Stimulated activated naive B cell treated with anti-CD40 and anti-IgM and Interleukin-4, amounts not matched to agents 10 μg/mL and 1 μg/mL and 100 μg/mL, for 72 hours (primary cell): ENCODE measurements around the gene SCYL3.

Source experiments
- ATAC-seq, 2 donors: fragments of 150-1000 bp; cut with Tn5 transposase; replicated peaks; 2 replicates each; pipeline ENCODE4 v1.10.0; 2021; ENCODE audit warnings: moderate library complexity in 1 of 2
- DNase-seq: peaks from one replicate; pipeline ENCODE4 v3.0.0; 2021
- H3K27ac Mint-ChIP-seq: one replicate; pipeline ENCODE4 v1.8.0; 2022; ENCODE audit warnings: mild to moderate bottlenecking, mixed read lengths
- H3K27me3 Mint-ChIP-seq, 2 donors: one replicate each; pipeline ENCODE4 v1.8.0; 2022; ENCODE audit warnings: mixed read lengths in 2 of 2
- H3K36me3 Mint-ChIP-seq, 2 donors: one replicate each; pipeline ENCODE4 v1.8.0; 2022; ENCODE audit warnings: mixed read lengths in 2 of 2, mild to moderate bottlenecking in 1 of 2
- H3K4me1 Mint-ChIP-seq, 2 donors: one replicate each; pipeline ENCODE4 v1.8.0; 2022; ENCODE audit warnings: mixed read lengths in 2 of 2, mild to moderate bottlenecking in 1 of 2
- H3K4me3 Mint-ChIP-seq, 2 donors: one replicate each; pipeline ENCODE4 v1.8.0; 2022; ENCODE audit warnings: mild to moderate bottlenecking in 2 of 2, mixed read lengths in 2 of 2, moderate library complexity in 1 of 2
- H3K9me3 Mint-ChIP-seq, 2 donors: one replicate each; pipeline ENCODE4 v1.8.0; 2022; ENCODE audit warnings: mixed read lengths in 2 of 2, mild to moderate bottlenecking in 1 of 2

SCYL3 gene

DNA sequence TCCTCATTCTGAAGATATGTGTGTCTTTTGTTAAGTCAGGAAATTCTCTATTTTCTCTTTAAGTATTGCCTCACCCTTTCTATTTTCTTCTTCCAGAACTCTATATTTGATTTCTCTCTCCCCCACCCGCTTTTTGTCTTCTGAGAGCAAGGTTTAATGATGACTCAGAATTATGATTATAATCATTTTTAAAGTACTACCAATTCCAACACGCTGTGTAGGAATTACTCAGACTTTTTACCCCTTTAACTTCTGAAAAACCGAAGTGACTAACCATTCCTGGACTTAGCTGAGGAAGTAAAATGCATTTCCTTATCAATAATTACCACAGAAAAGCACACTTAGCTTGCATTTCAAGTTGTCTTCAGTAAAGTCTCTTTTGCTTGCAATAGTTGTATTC lies 20.8 kb upstream of the SCYL3 start:
- DNase-seq (no peak), ATAC-seq (no peak)
- Mint-ChIP-seq H3K9me3 (no peaks in the 10 kb centered on the region), H3K4me1 (peaks cover 2 to 13% of the 10 kb centered on the region in 2 donors), H3K27ac (no peak overlapping the region), H3K27me3 (no peaks in the 10 kb centered on the region), H3K36me3 (peaks cover 0 to 4% of the 10 kb centered on the region in 2 donors), H3K4me3 (no peak overlapping the region)

DNA sequence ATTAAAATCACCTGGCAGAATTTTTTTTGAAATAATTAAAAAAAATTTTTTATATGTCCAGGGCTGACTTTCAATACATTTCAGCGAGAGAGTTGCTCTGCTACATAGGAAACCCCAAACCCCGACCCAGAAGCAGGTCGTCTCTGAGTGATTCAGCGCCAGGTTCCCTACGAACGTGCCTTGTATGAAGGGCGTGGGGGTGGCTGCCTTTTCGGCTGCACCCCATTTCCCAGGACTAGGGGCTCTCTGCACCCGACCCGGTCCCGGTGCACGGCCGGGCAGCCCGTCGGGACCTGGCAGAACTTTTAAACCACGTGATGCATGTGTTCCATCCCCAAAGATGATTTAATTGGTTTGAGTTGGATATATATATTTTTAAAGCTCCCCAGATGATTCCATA lies 15.8 kb upstream of the SCYL3 start:
- H3K27ac Mint-ChIP-seq = no peak overlapping the region
- H3K4me1 Mint-ChIP-seq = peaks cover 3 to 4% of the 10 kb centered on the region in 2 donors
- ATAC-seq = no peak
- H3K9me3 Mint-ChIP-seq = no peaks in the 10 kb centered on the region
- H3K27me3 Mint-ChIP-seq = peaks cover 6 to 13% of the 10 kb centered on the region in 2 donors
- DNase-seq = no peak
- no peak overlapping the region for H3K4me3 Mint-ChIP-seq
- H3K36me3 Mint-ChIP-seq = no peaks in the 10 kb centered on the region

DNA sequence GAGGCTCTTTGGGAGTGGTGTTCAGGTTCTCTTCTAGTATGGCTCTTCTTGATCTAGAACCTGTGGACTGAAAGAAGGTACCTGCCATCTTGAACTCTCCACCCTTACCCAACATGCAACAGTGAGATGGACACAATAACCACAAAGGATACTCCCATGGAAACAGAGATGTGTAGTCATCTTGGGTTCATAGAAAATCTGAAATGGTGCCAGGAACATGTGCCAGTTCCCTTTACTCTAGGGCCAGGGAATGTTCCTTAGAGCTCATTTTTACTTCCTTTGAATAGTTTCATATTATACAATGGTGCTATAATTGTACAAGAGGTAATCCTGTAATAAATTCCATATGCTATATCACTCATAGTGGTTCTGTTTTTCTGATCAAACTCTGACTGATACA lies 13.2 kb upstream of the SCYL3 start:
- peaks cover 18 to 25% of the 10 kb centered on the region in 2 donors for H3K27me3 Mint-ChIP-seq
- no peaks in the 10 kb centered on the region for H3K36me3 Mint-ChIP-seq
- no peak overlapping the region for H3K4me3 Mint-ChIP-seq
- no peak overlapping the region for H3K27ac Mint-ChIP-seq
- ATAC-seq (no peak), DNase-seq (no peak)
- peaks cover 3 to 12% of the 10 kb centered on the region in 2 donors for H3K4me1 Mint-ChIP-seq
- H3K9me3 Mint-ChIP-seq = no peaks in the 10 kb centered on the region

DNA sequence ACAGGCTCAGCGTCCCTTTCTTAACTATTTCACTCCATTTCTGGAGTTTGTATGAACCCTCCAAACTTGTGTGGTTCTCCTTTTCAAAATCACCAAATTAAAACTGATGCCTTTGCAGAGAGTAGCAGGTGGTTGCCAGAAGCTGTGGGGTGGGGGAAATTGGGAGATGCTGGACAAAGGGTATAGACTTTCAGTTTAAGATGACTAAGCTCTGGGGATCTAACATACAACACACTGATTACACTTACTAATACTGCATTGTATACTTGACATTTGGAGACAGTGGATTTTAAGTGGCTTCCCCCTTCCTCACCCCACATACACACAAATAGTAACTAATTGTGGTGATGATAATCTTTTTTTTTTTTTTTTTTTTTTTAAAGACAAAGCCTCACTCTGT lies 11.1 kb upstream of the SCYL3 start:
- Mint-ChIP-seq H3K4me3 (no peak overlapping the region), H3K27me3 (peaks cover 18 to 29% of the 10 kb centered on the region in 2 donors), H3K27ac (no peak overlapping the region), H3K36me3 (no peaks in the 10 kb centered on the region), H3K4me1 (peaks cover 3 to 12% of the 10 kb centered on the region in 2 donors), H3K9me3 (no peaks in the 10 kb centered on the region)
- DNase-seq (no peak), ATAC-seq (peak; percentile 23 to 36)

GRCh38 chr1:169902751-169903150 lies 9.1 kb upstream of the SCYL3 start:
- H3K4me1 Mint-ChIP-seq = peaks cover 0 to 8% of the 10 kb centered on the region in 2 donors
- H3K27ac Mint-ChIP-seq = no peak overlapping the region
- ATAC-seq (no peak), DNase-seq (no peak)
- H3K36me3 Mint-ChIP-seq = no peaks in the 10 kb centered on the region
- H3K27me3 Mint-ChIP-seq = peaks cover 24 to 43% of the 10 kb centered on the region in 2 donors
- no peak overlapping the region for H3K4me3 Mint-ChIP-seq
- H3K9me3 Mint-ChIP-seq = no peaks in the 10 kb centered on the region

GRCh38 chr1:169901115-169901514 lies 7.4 kb upstream of the SCYL3 start:
- Mint-ChIP-seq H3K27ac (no peak overlapping the region), H3K4me3 (no peak overlapping the region), H3K36me3 (no peaks in the 10 kb centered on the region), H3K27me3 (peaks cover 26 to 52% of the 10 kb centered on the region in 2 donors), H3K4me1 (peaks cover 3 to 8% of the 10 kb centered on the region in 2 donors), H3K9me3 (no peaks in the 10 kb centered on the region)
- ATAC-seq (no peak), DNase-seq (no peak)

DNA sequence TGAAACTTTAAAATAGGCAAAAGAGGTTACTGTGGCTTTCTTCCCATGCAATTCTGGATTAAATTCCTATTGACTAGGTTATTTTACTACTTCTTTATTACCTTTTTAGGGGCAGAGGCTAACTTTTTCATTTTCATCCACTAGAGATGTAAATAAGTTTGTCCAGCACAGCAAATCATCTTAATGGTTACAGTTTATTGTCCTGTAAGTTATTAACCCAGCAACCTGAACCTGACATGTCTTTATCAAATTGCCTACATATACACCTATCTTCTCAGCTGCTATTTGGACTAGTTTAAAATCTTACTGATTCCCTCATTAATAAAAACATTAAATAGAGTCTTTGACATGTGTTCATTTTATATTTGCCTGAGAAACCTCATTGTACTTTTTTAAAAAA lies 6.9 kb upstream of the SCYL3 start:
- ATAC-seq (no peak), DNase-seq (no peak)
- no peak overlapping the region for H3K4me3 Mint-ChIP-seq
- H3K27me3 Mint-ChIP-seq = peaks cover 26 to 52% of the 10 kb centered on the region in 2 donors
- H3K36me3 Mint-ChIP-seq = no peaks in the 10 kb centered on the region
- H3K27ac Mint-ChIP-seq = no peak overlapping the region
- peaks cover 3 to 8% of the 10 kb centered on the region in 2 donors for H3K4me1 Mint-ChIP-seq
- H3K9me3 Mint-ChIP-seq = no peaks in the 10 kb centered on the region

GRCh38 chr1:169899519-169900217 lies 6.0 kb upstream of the SCYL3 start:
- DNase-seq = no peak
- Mint-ChIP-seq H3K27ac (no peak overlapping the region), H3K36me3 (peaks cover 0 to 3% of the 10 kb centered on the region in 2 donors), H3K4me1 (peaks cover 6 to 11% of the 10 kb centered on the region in 2 donors), H3K4me3 (no peak overlapping the region), H3K27me3 (peaks cover 26 to 46% of the 10 kb centered on the region in 2 donors), H3K9me3 (no peaks in the 10 kb centered on the region)
- no peak for ATAC-seq

GRCh38 chr1:169896013-169896412 lies 2.3 kb upstream of the SCYL3 start:
- Mint-ChIP-seq H3K4me1 (peaks cover 19 to 21% of the 10 kb centered on the region in 2 donors), H3K9me3 (no peaks in the 10 kb centered on the region), H3K27ac (no peak overlapping the region), H3K36me3 (peaks cover 0 to 3% of the 10 kb centered on the region in 2 donors), H3K4me3 (no peak overlapping the region), H3K27me3 (peaks cover 13 to 33% of the 10 kb centered on the region in 2 donors)
- DNase-seq = no peak
- no peak for ATAC-seq

DNA sequence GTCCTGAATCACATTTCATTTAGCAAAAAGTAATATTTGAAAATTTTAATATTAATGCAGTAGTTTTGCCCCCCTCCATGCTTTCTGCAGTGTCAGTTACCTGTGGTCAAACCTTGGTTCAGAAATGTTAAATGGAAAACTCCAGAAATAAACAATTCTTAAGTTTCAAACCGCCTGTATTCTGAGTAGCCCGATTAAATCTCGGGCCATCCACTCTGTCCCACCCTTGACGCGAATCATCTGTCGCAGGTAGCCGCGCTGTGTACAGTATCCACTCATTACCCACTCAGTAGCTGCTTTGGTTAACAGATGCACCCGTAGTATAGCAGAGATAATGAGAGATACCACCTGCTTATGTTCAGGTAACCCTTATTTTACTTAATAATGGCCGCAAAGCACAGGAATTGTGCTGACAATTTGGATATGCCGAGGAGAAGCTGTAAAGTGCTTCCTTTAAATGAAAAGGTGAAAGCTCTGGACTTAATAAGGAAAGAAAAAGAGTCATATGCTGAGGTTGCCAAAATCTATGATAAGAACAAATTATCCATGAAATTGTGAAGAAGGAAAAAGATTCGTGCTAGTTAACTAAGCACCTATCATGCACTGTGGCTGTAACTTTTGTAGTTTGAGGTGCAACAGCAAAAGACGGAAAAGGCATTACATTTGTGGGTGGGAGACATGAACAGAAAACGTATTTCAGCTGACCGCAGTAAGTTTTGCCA lies 889 bp upstream of the SCYL3 start:
- peak overlapping the region; percentile 91 to 93 for H3K4me3 Mint-ChIP-seq

DNA sequence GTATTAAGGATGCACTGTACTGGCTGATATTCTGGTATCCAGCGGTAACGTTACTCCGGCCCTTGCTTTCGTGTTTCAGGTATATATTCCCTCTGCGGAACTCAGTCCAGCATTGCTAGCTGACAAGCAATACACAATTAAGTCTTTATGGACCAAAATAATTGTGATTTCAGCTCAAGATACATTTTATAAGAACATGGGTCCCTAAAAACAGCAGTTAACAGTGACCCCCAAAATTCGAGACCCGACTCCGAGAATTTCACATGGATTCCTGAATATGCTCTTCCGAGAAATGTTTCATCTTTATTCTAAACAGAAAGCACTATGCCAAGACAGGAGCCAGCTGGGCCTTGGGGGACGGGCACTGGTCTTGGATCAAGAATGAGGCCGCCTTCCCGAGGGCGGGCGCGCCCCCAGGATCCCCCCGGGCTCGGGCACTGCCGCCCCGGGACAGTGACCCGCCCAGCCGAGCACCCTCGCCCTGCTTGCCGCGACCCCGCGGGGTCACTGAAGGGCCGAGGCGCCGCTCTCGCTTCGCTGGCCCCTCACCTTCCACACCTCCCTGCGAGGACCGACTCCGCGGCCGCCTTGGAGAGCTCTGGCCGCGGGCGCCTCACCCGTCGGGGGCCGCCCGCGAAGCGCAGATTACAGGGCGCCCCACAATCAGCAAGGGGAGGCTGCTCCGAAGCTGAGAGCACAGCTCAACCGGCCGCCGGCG lies 610 bp downstream of the SCYL3 start:
- Mint-ChIP-seq H3K4me3 (peak overlapping the region; percentile 91 to 93), H3K36me3 (peaks cover 6 to 17% of the 10 kb centered on the region in 2 donors), H3K4me1 (peaks cover 31 to 41% of the 10 kb centered on the region in 2 donors), H3K27me3 (peaks cover 11 to 18% of the 10 kb centered on the region in 2 donors), H3K27ac (peak overlapping the region; percentile 100), H3K9me3 (no peaks in the 10 kb centered on the region)
- DNase-seq (no peak), ATAC-seq (no peak)

More for the DNA sequence above, 889 bp upstream of the SCYL3 start:
- Mint-ChIP-seq H3K4me1 (peaks cover 23 to 32% of the 10 kb centered on the region in 2 donors), H3K9me3 (no peaks in the 10 kb centered on the region), H3K27ac (peak overlapping the region; percentile 100), H3K27me3 (peaks cover 13 to 26% of the 10 kb centered on the region in 2 donors), H3K36me3 (peaks cover 3 to 10% of the 10 kb centered on the region in 2 donors)
- ATAC-seq (no peak), DNase-seq (no peak)

DNA sequence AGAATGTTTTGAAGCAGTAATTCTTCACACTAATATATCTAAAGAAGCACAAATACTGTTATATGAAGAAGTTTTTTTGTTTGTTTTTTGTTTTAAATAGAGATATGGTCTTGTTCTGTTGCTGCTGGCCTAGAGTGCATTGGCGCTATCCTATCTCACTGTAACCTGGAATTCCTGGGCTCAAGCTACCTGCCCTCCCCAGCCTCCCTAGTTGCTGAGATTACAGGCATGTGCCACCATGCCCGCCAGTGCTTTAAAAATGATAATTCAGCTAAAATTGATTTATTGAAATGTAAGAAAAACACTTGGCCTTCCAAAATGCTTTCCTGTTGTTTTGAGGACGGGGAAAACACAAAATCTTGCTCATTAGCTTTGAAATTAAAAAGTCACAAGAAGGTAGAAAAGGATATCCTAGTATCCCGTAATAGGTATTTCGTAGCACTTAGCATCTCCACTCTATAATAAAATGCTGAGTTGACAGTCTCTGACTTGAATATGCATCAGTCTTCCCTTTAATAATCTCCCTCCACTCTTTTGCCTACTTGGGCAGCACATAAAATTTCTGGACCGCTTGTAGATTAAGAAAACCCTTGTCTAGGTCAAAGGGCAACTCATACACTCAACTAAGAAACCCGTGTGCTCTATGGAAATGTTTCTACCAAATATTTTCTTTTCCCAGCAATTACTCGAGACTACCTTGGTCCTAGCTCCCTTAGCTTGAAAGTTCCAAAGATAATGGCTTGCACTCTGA lies 1.3 kb downstream of the SCYL3 start:
- peaks cover 6 to 17% of the 10 kb centered on the region in 2 donors for H3K36me3 Mint-ChIP-seq
- H3K4me3 Mint-ChIP-seq = peak overlapping the region; percentile 91 to 93
- no peak for ATAC-seq
- H3K27ac Mint-ChIP-seq = peak overlapping the region; percentile 100
- H3K27me3 Mint-ChIP-seq = peaks cover 8 to 13% of the 10 kb centered on the region in 2 donors
- H3K4me1 Mint-ChIP-seq = peaks cover 31 to 41% of the 10 kb centered on the region in 2 donors
- H3K9me3 Mint-ChIP-seq = no peaks in the 10 kb centered on the region
- no peak for DNase-seq

- peak overlapping the region; percentile 92 for H3K27ac Mint-ChIP-seq
- H3K36me3 Mint-ChIP-seq = peaks cover 7 to 20% of the 10 kb centered on the region in 2 donors
- DNase-seq (no peak), ATAC-seq (no peak)
- H3K4me3 Mint-ChIP-seq = peak overlapping the region; percentile 56 to 71
- H3K4me1 Mint-ChIP-seq = peaks cover 31 to 41% of the 10 kb centered on the region in 2 donors
- H3K9me3 Mint-ChIP-seq = no peaks in the 10 kb centered on the region
- peaks cover 4 to 5% of the 10 kb centered on the region in 2 donors for H3K27me3 Mint-ChIP-seq
Observed at GRCh38 chr1:169891539-169891885, 2.2 kb downstream of the SCYL3 start.
